GM21515 (cell line): ENCODE results near the gene UVRAG.

Experiments
- ATAC-seq: cut with Tn5 transposase; IDR thresholded peaks from one replicate; pipeline ENCODE4 v1.9.1; 2021; ENCODE audit not compliant: unreplicated experiment

UVRAG gene

GRCh38 chr11:75814677-75815344, at the start of gene UVRAG:
UVRAG (plus strand) TSS chr11:75815210; CDS start chr11:75815408, 198 bp downstream.
- peak; percentile 72 for ATAC-seq

GRCh38 chr11:75766443-75767227, 48.4 kb upstream of the UVRAG start:
- ATAC-seq, result no peak

GRCh38 chr11:75767228-75767572, 47.8 kb upstream of the UVRAG start:
- ATAC-seq, result no peak

- no peak for ATAC-seq
These were observed 47.3 kb upstream of the UVRAG start for GRCh38 chr11:75767793-75768111.

- ATAC-seq, result peak; percentile 61
These were observed 46.7 kb upstream of the UVRAG start, which contains the start of gene DGAT2 for GRCh38 chr11:75768112-75768908. DGAT2 (plus strand) TSS chr11:75768778; CDS start chr11:75768992, 214 bp downstream.

GRCh38 chr11:75768909-75769771, 45.9 kb upstream of the UVRAG start:
- ATAC-seq, result no peak

GRCh38 chr11:75770102-75770501, 44.9 kb upstream of the UVRAG start:
- no peak for ATAC-seq

- ATAC-seq, result no peak
These were observed 43.2 kb upstream of the UVRAG start for GRCh38 chr11:75771646-75772410.

GRCh38 chr11:75773595-75774353, 41.2 kb upstream of the UVRAG start:
- ATAC-seq, result peak; percentile 77

- ATAC-seq, result no peak
These were observed 40.0 kb upstream of the UVRAG start for GRCh38 chr11:75775056-75775455.

- no peak for ATAC-seq
These were observed 38.5 kb upstream of the UVRAG start for GRCh38 chr11:75776546-75776945.

GRCh38 chr11:75777461-75778110, 37.4 kb upstream of the UVRAG start:
- ATAC-seq, result no peak

- no peak for ATAC-seq
These were observed 36.0 kb upstream of the UVRAG start for GRCh38 chr11:75778962-75779361.

- no peak for ATAC-seq
These were observed 35.0 kb upstream of the UVRAG start for GRCh38 chr11:75779960-75780359.

GRCh38 chr11:75780888-75781287, 34.1 kb upstream of the UVRAG start:
- no peak for ATAC-seq

GRCh38 chr11:75781296-75781695, 33.7 kb upstream of the UVRAG start:
- ATAC-seq, result no peak

- ATAC-seq, result no peak
These were observed 33.2 kb upstream of the UVRAG start for GRCh38 chr11:75781831-75782230.

- no peak for ATAC-seq
These were observed 32.3 kb upstream of the UVRAG start for GRCh38 chr11:75782540-75783263.
